Activated CD4-positive, CD25-positive, alpha-beta regulatory T cell treated with anti-CD3 and anti-CD28 coated beads, Interleukin-2, amount 50 U/mL, for 16 hours (primary cell): ENCODE measurements around the gene PAFAH1B1.
A peak's percentile ranks its signal among the peaks of the same experiment; 100 is the strongest.

ENCODE experiments used
- DNase-seq: peaks from one replicate; pipeline ENCODE4 v3.0.0-alpha.2; 2020; ENCODE audit warnings: low read depth, low spot score

PAFAH1B1 gene

DNA sequence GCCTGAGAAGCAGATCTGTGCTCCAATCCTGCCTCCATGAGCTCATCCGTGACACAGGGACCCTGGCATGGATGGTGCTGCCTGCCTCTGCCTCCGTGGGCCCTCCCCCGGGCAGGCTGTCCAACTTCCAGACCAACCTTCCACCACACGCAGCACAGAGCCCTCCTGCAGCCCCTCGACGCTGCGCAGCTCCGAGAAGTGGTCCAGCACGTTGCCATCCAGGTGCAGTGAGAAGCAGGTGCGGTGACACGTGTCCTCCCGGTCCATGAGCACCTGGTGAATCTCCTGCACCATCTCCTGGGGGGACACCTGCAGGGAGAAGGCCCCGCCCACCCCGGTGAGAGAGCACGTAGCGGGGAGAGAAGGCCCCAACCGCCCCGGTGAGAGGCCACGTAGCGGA is 109.7 kb downstream of the PAFAH1B1 start:
- no peak for DNase-seq

DNA sequence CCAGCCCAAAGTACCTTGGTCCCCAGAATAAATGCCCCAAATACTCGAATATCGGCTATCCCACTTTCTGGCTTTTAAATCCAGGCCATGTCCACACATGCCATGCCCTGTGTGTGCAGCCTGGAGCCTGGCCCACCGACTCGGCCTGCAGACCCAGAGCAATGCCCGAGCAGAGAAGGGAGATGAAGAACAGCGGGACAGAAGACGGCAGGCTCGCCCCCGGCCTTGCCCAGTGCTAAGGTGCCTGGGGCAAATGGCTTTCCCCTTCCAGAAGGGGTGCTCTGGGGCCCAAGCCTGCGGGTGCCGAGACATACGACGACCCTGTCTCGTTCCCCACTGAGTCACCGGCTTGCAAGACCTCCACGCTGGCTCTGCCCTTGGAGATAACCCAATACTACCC is 110.2 kb downstream of the PAFAH1B1 start:
- no peak for DNase-seq

DNA sequence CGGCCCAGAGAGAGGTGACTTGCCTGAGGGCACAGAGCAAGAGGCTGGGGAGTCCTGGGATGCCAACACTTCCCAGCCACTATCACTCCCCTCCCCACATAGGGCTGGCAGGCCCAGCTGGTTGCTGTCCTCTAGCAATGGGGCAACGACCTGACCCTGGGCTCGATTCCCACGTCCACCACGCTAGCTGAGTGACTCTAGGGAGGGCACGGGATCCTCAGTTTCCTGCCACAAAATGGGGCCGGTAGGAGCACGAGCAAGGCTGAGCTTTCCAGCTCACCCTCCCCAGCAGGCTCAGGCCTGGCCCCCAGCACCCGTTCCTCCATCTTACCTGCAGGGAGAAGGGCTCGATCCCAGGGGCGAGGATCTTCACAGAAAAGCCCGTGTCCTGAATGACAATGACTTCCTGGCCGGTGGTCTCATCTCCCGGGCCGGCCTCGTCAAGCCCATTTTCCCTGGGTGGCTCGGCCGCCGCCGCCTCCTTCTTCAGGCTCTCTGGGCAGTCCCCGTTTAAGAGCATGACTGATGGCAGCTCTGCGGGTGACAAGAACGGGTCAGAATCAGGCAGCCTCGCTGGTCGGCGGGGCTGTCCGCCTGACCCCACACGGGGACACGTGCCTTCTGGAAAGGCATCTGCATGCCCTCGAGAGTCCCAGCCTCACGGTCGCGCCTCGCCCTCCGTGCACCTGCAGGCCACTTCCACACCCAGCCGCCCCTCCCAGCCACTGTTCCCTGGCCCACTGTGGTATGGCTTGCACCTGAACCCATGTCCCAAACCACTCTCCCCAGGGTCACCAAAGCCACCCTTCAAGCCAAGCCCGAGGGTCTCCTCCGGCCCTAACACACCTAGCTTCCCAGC is 110.8 kb downstream of the PAFAH1B1 start:
- DNase-seq, result no peak

GRCh38 chr17:2704890-2705248 is 111.4 kb downstream of the PAFAH1B1 start:
- no peak for DNase-seq

DNA sequence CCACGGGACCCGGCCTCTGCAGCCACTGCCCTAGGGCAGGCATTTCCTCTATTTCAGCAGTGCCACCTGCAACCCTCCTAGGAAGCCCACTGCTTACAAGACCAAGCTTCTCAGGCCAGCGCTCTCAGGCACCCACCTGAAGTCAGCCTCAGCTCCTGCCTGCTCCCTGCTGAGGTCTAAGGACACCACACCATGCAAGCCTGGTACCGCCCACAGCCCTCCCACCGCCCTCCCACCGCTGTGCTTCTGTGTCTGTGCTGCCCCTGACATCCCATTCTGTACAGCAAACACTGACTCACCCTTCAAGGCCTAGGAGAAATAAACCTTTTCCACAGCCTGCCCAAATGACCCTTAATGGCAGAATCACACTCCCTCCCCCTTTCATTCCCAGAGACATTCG is 111.8 kb downstream of the PAFAH1B1 start:
- DNase-seq, result no peak

DNA sequence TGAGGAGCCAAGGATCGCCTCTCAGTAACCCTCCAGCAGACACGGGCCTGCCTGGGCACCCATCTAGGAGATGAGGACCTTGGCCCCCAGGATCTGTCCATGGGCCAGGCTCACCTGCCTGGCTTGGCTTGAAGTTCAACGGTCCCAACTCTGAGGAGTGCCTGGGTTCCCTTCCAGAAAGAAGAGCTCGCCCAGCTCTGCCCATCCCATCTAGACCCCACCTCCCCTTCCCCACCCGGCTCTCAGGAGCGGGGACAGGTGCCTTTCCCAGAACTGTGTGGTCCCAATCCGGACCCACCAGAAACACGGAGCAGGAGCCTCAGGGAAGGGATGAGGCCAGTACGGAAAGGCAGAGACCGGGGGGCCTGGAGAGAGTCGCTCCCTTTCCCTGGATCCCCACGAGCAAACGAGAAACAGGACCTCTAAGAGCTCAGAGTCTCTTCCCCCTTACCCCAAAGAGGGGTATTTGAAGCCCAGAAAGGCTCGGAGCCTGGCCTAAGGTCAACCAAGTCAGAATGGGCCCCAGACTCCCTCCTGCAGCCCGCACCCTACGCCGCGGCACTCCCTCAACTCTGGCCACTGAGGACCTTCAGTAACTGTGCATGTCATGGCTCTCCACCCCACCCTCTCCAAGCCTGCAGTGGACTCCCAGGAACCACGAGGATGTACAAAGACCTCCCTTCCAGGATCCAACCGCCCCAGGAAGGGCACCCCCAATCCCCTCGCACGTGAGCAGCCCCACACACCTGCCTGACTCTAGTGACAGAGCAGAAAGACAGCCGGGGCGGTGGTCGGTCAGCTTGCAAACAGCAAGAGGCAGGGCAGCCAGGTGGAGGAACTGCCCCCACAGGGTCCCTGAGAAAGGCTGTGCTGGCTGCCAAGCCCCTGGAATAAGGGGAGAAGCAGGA is 112.7 kb downstream of the PAFAH1B1 start:
- DNase-seq, result no peak

DNA sequence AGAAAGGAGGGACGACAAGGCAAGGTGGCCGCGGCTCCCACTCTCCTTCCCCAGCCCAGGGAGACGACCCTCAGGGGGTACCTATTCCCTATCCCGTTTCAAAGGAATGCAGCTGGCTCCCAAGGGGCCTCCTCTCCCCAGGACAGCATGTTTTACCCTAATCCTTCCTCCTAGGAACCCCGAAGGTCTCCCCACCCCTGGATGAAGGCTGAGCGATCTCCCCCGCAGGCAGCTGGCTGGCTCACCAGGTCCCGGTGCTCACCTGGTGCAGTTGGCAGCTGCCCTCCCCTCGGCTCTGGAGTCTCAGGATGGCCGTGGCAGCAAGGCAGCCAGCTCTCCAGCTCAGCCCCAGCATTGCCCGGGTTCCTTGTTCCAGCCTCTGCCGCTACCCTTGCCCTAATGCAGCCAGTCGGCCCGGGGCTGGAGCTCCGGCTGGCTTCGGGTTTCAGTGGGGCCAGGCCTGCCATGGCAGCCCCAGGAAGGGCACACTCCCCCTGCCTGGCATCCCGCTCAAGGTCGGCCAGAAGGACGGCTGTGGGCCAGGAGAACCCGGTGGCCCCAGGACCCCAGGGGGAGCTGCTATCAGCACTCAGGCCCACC is 113.6 kb downstream of the PAFAH1B1 start:
- no peak for DNase-seq

DNA sequence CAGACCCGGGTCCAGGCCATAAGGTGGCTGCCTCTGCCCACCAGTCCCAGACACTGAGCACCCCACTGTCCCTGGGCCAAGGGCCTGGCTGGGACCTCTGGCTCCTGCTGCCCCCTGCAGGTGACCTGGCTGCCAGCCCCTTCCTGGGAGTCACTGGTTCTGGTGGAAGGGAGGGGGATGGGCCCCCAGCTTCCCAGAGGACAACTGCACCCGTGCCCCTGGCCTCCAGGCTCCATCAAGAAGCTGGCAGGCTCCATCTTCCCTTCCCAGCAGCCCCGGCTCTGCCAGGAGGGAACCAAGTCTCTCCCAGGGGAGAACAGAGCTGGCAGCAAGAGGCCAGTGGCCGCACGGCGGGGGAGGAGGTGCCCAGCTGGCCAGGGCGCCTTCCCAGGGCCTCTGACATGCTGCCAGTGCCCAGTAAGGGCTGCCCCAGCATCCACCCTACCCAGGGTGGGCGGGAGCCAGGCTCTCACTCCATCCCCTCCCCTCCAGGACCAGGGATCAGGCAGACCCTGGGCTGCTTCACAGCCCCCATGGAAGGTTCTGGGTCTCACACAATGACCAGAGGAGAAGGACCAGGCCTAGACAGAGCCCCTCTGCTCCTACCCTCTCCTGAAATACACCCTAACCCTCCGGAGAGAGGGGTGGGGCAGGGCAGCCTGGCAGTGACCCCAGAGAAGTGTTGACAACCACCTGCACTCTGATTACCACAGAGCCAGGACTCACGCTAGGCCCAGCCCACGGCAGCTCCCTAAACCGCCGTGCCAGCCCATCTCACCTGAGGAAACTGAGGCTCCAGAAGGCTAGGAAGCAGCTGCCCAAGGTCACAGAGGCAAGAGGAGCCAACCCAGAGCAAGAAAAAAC is 114.5 kb downstream of the PAFAH1B1 start:
- no peak for DNase-seq

- DNase-seq, result no peak
Observed at GRCh38 chr17:2708585-2709182, 115.2 kb downstream of the PAFAH1B1 start.

DNA sequence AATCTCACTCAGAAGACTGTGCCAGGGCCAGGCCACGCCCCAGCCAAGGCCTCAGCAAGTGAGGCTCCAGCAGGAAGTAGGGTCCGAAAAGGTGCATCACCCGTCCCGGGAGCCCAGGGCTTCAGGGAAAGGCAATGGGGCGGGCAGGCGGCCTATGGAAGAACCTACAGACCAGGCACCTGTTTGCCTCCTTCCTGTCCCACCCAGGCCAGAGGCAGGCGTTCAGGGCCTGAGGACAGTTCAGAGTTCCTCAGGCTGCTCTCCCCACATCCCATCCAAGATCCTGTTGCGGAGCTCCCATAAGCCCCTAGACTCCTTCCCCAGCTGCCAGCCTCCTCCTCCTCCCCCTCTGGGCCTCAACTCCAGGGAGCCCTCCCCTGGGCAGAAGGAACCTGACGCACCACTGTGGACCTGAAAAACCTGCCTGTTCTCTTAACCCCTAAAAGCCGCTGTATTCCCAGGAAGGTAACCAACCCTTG is 115.8 kb downstream of the PAFAH1B1 start:
- no peak for DNase-seq

DNA sequence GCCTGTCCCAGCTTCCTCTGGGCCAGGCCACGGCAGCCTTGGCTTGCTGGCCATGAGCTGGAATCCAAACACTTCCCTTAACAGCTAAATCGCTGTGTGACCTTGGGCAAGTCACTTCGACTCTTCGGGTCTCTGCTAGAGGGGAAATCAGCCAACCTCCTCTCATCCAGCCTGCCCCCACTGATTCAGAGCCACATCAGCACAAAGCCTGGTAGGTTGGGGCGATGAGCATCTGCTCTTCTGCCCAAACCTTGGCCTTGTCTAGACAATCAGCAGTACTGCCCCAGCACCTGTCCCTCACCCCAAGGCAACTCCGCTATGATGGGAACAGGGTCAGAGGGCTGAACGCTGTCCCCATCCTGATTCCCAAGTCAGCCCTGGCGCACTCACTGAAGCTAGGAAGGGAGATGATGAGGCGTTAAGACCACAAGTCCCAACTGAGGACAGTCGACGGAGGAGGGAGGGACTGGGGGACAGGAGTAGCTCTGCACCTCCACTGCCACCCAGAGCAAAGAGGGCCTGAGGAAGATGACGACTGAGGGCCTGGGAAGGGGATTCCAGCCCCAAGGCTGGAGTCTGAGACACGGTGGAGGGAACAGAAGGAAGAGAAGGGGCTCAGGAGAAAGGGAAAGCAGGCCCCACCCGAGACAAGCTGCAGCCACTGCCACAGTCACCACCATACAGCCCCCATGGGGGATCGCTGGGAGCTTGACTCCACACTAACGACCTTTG is 116.8 kb downstream of the PAFAH1B1 start:
- no peak for DNase-seq

GRCh38 chr17:2710803-2711607 is 117.6 kb downstream of the PAFAH1B1 start:
- no peak for DNase-seq

- peak; percentile 94 for DNase-seq
Observed at GRCh38 chr17:2711608-2712299, 118.3 kb downstream of the PAFAH1B1 start, which contains the start of gene CLUH. Gene CLUH, minus strand, starts transcription at chr17:2711764. Its CDS starts 103 bp downstream, at chr17:2711661.

DNA sequence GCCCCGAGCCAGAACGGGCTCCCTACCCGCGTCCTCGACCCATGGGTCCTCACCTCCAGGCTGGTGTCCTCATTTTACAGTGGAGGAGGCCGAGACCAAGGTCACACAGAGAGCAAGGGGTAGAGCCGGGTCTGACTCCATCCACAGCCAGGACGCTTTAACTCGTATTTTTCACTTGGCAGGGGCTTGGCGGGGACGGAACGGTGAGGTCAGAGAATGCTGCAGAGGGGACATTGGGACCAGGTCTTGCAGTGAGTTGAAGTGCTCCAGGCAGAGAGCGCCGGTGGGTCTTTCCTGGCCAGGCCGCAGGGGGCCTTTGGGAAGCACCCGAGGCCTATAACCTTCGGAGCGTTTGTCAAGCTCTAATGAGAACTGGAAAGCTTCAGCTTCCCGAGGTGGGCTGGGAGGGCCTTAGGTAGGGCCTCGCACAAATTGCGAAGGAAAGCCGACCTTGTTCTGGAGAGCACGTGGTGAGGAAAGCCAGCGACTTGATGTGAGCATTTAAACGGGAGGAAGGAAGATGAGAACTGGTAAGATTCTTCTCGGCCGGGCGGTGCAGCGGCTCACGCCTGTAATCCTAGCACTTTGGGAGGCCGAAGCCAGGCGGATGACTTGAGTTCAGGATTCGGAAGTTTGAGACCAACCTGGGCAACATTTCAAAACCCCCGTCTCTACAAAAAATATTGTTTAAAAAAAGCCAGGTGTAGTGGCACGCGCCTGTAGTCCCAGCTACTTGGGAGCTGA is 119.0 kb downstream of the PAFAH1B1 start:
- no peak for DNase-seq

DNA sequence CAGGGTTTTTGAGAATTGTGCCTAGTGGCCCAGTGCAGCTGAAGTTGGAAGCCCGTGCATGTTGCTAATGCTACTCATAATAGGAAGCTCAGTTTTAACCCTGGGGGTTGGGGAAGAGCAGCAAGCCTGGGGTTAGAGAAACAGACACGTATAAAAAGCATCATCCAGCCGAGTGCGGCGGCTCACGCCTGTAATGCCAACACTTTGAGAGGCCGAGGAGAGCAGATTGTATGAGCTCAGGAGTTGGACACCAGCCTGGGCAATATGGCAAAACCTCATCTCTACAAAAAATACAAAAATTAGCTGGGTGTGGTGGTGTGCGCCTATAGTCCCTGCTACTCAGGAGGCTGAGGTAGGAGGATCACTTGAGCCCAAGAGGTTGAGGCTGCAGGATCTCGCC is 120.4 kb downstream of the PAFAH1B1 start:
- DNase-seq, result no peak

- DNase-seq, result no peak
Observed at GRCh38 chr17:2716649-2717048, 123.2 kb downstream of the PAFAH1B1 start.

DNA sequence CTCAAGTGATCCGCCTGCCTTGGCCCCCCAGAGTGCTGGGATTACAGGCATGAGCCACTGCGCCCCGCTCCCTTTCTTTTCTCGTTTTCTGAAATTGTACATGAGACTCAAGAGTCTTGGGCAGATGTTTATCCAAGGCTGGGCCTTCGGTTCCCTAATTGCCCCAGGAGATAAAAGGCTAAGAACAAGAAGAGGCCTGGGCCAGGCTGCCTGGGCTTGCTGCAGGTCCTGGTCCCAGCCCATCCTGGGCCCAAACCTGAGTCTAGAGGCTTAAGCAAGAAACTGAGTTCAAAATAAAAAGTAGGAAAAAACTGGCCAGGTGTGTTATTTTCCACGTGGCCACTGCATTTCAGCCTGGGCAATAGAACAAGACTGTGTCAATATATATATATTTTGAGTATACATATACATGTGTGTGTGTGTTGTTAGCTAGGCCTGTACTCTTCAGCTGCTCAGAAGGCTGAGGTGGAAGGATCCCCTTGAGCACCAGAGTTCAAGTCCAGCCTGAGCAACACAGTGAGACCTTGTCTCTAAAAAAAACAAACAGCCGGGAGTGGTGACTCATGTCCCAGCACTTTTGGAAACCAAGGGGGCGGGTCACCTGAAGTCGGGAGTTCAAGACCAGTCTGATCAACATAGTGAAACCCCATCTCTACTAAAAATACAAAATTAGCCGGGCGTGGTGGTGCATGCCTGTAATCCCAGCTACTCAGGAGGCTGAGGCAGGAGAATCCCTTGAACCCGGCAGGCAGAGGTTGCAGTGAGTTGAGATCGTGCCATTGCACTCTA is 124.9 kb downstream of the PAFAH1B1 start:
- no peak for DNase-seq
